ENCODE measurements around the gene TPPP2.

DNA sequence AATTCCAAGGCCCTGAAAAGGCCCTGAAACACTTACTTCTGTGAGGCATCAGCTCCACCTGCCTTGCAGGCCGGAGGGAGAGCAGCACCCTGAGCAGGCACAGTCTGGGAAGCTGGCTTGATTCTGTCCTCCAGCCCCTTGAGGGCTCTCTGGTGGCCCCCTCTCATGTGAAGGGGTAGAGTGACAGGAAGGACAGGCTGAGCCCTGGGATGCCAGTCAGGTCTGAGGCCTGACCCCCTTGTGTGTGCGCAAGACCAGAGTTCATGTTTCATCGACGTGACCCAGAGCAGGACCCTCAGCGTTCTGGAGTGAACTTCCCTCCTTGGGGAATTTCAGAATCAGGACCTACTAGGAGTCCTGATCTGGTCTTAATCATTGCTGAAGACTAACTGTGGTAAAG lies 28.9 kb downstream of the TPPP2 start:
- TF ChIP-seq, protein P1, sequence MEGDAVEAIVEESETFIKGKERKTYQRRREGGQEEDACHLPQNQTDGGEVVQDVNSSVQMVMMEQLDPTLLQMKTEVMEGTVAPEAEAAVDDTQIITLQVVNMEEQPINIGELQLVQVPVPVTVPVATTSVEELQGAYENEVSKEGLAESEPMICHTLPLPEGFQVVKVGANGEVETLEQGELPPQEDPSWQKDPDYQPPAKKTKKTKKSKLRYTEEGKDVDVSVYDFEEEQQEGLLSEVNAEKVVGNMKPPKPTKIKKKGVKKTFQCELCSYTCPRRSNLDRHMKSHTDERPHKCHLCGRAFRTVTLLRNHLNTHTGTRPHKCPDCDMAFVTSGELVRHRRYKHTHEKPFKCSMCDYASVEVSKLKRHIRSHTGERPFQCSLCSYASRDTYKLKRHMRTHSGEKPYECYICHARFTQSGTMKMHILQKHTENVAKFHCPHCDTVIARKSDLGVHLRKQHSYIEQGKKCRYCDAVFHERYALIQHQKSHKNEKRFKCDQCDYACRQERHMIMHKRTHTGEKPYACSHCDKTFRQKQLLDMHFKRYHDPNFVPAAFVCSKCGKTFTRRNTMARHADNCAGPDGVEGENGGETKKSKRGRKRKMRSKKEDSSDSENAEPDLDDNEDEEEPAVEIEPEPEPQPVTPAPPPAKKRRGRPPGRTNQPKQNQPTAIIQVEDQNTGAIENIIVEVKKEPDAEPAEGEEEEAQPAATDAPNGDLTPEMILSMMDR (IDR thresholded peaks at IDR 0.05; ENCODE audit: low read depth, low read length, missing input control): no peak
- TF ChIP-seq, protein P2, sequence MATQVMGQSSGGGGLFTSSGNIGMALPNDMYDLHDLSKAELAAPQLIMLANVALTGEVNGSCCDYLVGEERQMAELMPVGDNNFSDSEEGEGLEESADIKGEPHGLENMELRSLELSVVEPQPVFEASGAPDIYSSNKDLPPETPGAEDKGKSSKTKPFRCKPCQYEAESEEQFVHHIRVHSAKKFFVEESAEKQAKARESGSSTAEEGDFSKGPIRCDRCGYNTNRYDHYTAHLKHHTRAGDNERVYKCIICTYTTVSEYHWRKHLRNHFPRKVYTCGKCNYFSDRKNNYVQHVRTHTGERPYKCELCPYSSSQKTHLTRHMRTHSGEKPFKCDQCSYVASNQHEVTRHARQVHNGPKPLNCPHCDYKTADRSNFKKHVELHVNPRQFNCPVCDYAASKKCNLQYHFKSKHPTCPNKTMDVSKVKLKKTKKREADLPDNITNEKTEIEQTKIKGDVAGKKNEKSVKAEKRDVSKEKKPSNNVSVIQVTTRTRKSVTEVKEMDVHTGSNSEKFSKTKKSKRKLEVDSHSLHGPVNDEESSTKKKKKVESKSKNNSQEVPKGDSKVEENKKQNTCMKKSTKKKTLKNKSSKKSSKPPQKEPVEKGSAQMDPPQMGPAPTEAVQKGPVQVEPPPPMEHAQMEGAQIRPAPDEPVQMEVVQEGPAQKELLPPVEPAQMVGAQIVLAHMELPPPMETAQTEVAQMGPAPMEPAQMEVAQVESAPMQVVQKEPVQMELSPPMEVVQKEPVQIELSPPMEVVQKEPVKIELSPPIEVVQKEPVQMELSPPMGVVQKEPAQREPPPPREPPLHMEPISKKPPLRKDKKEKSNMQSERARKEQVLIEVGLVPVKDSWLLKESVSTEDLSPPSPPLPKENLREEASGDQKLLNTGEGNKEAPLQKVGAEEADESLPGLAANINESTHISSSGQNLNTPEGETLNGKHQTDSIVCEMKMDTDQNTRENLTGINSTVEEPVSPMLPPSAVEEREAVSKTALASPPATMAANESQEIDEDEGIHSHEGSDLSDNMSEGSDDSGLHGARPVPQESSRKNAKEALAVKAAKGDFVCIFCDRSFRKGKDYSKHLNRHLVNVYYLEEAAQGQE (IDR thresholded peaks at IDR 0.05): no peak
- no peak for TF ChIP-seq HNF4A (conservative IDR thresholded peaks at IDR 0.05)
- TF ChIP-seq, protein P3, sequence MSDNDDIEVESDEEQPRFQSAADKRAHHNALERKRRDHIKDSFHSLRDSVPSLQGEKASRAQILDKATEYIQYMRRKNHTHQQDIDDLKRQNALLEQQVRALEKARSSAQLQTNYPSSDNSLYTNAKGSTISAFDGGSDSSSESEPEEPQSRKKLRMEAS (IDR thresholded peaks at IDR 0.05): no peak
- TF ChIP-seq JUND (IDR thresholded peaks at IDR 0.05): no peak
- no peak for TF ChIP-seq ZBTB33 (IDR thresholded peaks at IDR 0.05)
- TF ChIP-seq TAF1 (conservative IDR thresholded peaks at IDR 0.05): no peak
- no peak for TF ChIP-seq YY1 (IDR thresholded peaks at IDR 0.05)
- no peak for TF ChIP-seq RAD21 (IDR thresholded peaks at IDR 0.05)

Data from liver (tissue), 3 donors.